ENCODE measurements around the gene MYO16. TPM values are rescaled to one million over a fixed set of nuclear protein-coding genes. Genes with fewer than 3 reads are reported as not detected.
"Not testable (repeated sequence)": the region's sequence is repeated elsewhere in the genome, so short reads cannot be mapped to it uniquely, and the experiment has no call there.

The MYO16 gene
- total and polyA plus RNA-seq, 4 donors: 11.7 to 51.7 (median 21.1) TPM

- no peak overlapping the region for H3K4me3 ChIP-seq (ENCODE audit: low read depth, low read length)
- H3K27ac ChIP-seq (ENCODE audit: low read depth, low read length): no peak overlapping the region
- peak in 1 of 6 donors; percentile 39 for DNase-seq (ENCODE audit: low read depth in 4 of 6, low spot score in 6 of 6)
- WGBS (ENCODE audit: insufficient coverage): 25% methylated on average over 3 of the region's 4 CpGs
- no peaks in the 10 kb centered on the region for H3K4me1 ChIP-seq (ENCODE audit: control insufficient read depth, insufficient read depth, low read length)
- no peaks in the 10 kb centered on the region for H3K36me3 ChIP-seq (ENCODE audit: control insufficient read depth, insufficient read depth, low read length)
- H3K27me3 ChIP-seq (ENCODE audit: control insufficient read depth, insufficient read depth, low read length): no peaks in the 10 kb centered on the region
- no peaks in the 10 kb centered on the region for H3K9me3 ChIP-seq (ENCODE audit: control insufficient read depth, insufficient read depth, low read length)
Observed at GRCh38 chr13:108987517-108987916, 358.1 kb downstream of the MYO16 start.

- Histone ChIP-seq H3K27ac (ENCODE audit: low read depth, low read length) (no peak overlapping the region), H3K9me3 (ENCODE audit: control insufficient read depth, insufficient read depth, low read length) (no peaks in the 10 kb centered on the region), H3K4me1 (ENCODE audit: control insufficient read depth, insufficient read depth, low read length) (no peaks in the 10 kb centered on the region), H3K27me3 (ENCODE audit: control insufficient read depth, insufficient read depth, low read length) (no peaks in the 10 kb centered on the region), H3K36me3 (ENCODE audit: control insufficient read depth, insufficient read depth, low read length) (no peaks in the 10 kb centered on the region), H3K4me3 (ENCODE audit: low read depth, low read length) (no peak overlapping the region)
- DNase-seq (ENCODE audit: low read depth in 4 of 6, low spot score in 6 of 6): no peak
- WGBS (ENCODE audit: insufficient coverage): no CpG with 5 or more reads among the region's 5 CpGs
Observed at GRCh38 chr13:108987944-108988343, 358.5 kb downstream of the MYO16 start.

- not testable (repeated sequence) for H3K27ac ChIP-seq (ENCODE audit: low read depth, low read length); H3K9me3 ChIP-seq (ENCODE audit: control insufficient read depth, insufficient read depth, low read length); DNase-seq (ENCODE audit: low read depth in 4 of 6, low spot score in 6 of 6); H3K27me3 ChIP-seq (ENCODE audit: control insufficient read depth, insufficient read depth, low read length); H3K4me3 ChIP-seq (ENCODE audit: low read depth, low read length); H3K4me1 ChIP-seq (ENCODE audit: control insufficient read depth, insufficient read depth, low read length); H3K36me3 ChIP-seq (ENCODE audit: control insufficient read depth, insufficient read depth, low read length)
- 100% methylated on average over 2 of the region's 3 CpGs for WGBS (ENCODE audit: insufficient coverage)
Observed at GRCh38 chr13:108991416-108991815, 362.0 kb downstream of the MYO16 start.

- WGBS (ENCODE audit: insufficient coverage): no CpG with 5 or more reads among the region's 5 CpGs
Observed at GRCh38 chr13:108993346-108993745, 363.9 kb downstream of the MYO16 start.

GRCh38 chr13:108996430-108996829 is 367.0 kb downstream of the MYO16 start:
- Histone ChIP-seq H3K27me3 (ENCODE audit: control insufficient read depth, insufficient read depth, low read length) (no peaks in the 10 kb centered on the region), H3K27ac (ENCODE audit: low read depth, low read length) (no peak overlapping the region), H3K9me3 (ENCODE audit: control insufficient read depth, insufficient read depth, low read length) (no peaks in the 10 kb centered on the region), H3K36me3 (ENCODE audit: control insufficient read depth, insufficient read depth, low read length) (no peaks in the 10 kb centered on the region), H3K4me3 (ENCODE audit: low read depth, low read length) (no peak overlapping the region), H3K4me1 (ENCODE audit: control insufficient read depth, insufficient read depth, low read length) (no peaks in the 10 kb centered on the region)
- DNase-seq (ENCODE audit: low read depth in 4 of 6, low spot score in 6 of 6): no peak

More at GRCh38 chr13:108993346-108993745, 363.9 kb downstream of the MYO16 start:
- Histone ChIP-seq H3K27ac (ENCODE audit: low read depth, low read length) (no peak overlapping the region), H3K27me3 (ENCODE audit: control insufficient read depth, insufficient read depth, low read length) (no peaks in the 10 kb centered on the region), H3K4me3 (ENCODE audit: low read depth, low read length) (no peak overlapping the region), H3K4me1 (ENCODE audit: control insufficient read depth, insufficient read depth, low read length) (no peaks in the 10 kb centered on the region), H3K9me3 (ENCODE audit: control insufficient read depth, insufficient read depth, low read length) (no peaks in the 10 kb centered on the region), H3K36me3 (ENCODE audit: control insufficient read depth, insufficient read depth, low read length) (no peaks in the 10 kb centered on the region)
- DNase-seq (ENCODE audit: low read depth in 4 of 6, low spot score in 6 of 6): no peak

- Histone ChIP-seq H3K4me1 (ENCODE audit: control insufficient read depth, insufficient read depth, low read length) (no peaks in the 10 kb centered on the region), H3K4me3 (ENCODE audit: low read depth, low read length) (no peak overlapping the region), H3K27me3 (ENCODE audit: control insufficient read depth, insufficient read depth, low read length) (no peaks in the 10 kb centered on the region), H3K9me3 (ENCODE audit: control insufficient read depth, insufficient read depth, low read length) (no peaks in the 10 kb centered on the region), H3K27ac (ENCODE audit: low read depth, low read length) (no peak overlapping the region), H3K36me3 (ENCODE audit: control insufficient read depth, insufficient read depth, low read length) (no peaks in the 10 kb centered on the region)
- no peak for DNase-seq (ENCODE audit: low read depth in 4 of 6, low spot score in 6 of 6)
- WGBS (ENCODE audit: insufficient coverage): no CpG with 5 or more reads among the region's 2 CpGs
Observed at GRCh38 chr13:109000207-109000606, 370.8 kb downstream of the MYO16 start.

GRCh38 chr13:109002934-109003333 is 373.5 kb downstream of the MYO16 start:
- H3K36me3 ChIP-seq (ENCODE audit: control insufficient read depth, insufficient read depth, low read length): no peaks in the 10 kb centered on the region
- no peaks in the 10 kb centered on the region for H3K9me3 ChIP-seq (ENCODE audit: control insufficient read depth, insufficient read depth, low read length)
- H3K27ac ChIP-seq (ENCODE audit: low read depth, low read length): no peak overlapping the region
- H3K4me1 ChIP-seq (ENCODE audit: control insufficient read depth, insufficient read depth, low read length): no peaks in the 10 kb centered on the region
- H3K27me3 ChIP-seq (ENCODE audit: control insufficient read depth, insufficient read depth, low read length): no peaks in the 10 kb centered on the region
- H3K4me3 ChIP-seq (ENCODE audit: low read depth, low read length): no peak overlapping the region
- WGBS (ENCODE audit: insufficient coverage): no CpG with 5 or more reads among the region's 2 CpGs
- DNase-seq (ENCODE audit: low read depth in 4 of 6, low spot score in 6 of 6): no peak

GRCh38 chr13:109007946-109008345 is 378.5 kb downstream of the MYO16 start:
- Histone ChIP-seq H3K4me3 (ENCODE audit: low read depth, low read length) (no peak overlapping the region), H3K4me1 (ENCODE audit: control insufficient read depth, insufficient read depth, low read length) (no peaks in the 10 kb centered on the region), H3K27ac (ENCODE audit: low read depth, low read length) (no peak overlapping the region), H3K9me3 (ENCODE audit: control insufficient read depth, insufficient read depth, low read length) (no peaks in the 10 kb centered on the region), H3K36me3 (ENCODE audit: control insufficient read depth, insufficient read depth, low read length) (no peaks in the 10 kb centered on the region), H3K27me3 (ENCODE audit: control insufficient read depth, insufficient read depth, low read length) (no peaks in the 10 kb centered on the region)
- no CpG with 5 or more reads among the region's 3 CpGs for WGBS (ENCODE audit: insufficient coverage)
- DNase-seq (ENCODE audit: low read depth in 4 of 6, low spot score in 6 of 6): no peak

GRCh38 chr13:109009756-109010155 is 380.3 kb downstream of the MYO16 start:
- Histone ChIP-seq H3K4me3 (ENCODE audit: low read depth, low read length) (no peak overlapping the region), H3K27me3 (ENCODE audit: control insufficient read depth, insufficient read depth, low read length) (no peaks in the 10 kb centered on the region), H3K27ac (ENCODE audit: low read depth, low read length) (no peak overlapping the region), H3K4me1 (ENCODE audit: control insufficient read depth, insufficient read depth, low read length) (no peaks in the 10 kb centered on the region), H3K36me3 (ENCODE audit: control insufficient read depth, insufficient read depth, low read length) (no peaks in the 10 kb centered on the region), H3K9me3 (ENCODE audit: control insufficient read depth, insufficient read depth, low read length) (no peaks in the 10 kb centered on the region)
- 100% methylated on average over 3 of the region's 4 CpGs for WGBS (ENCODE audit: insufficient coverage)
- DNase-seq (ENCODE audit: low read depth in 4 of 6, low spot score in 6 of 6): no peak

- WGBS (ENCODE audit: insufficient coverage): 75% methylated on average over 1 of the region's 1 CpG
- H3K27ac ChIP-seq (ENCODE audit: low read depth, low read length): no peak overlapping the region
- H3K36me3 ChIP-seq (ENCODE audit: control insufficient read depth, insufficient read depth, low read length): no peaks in the 10 kb centered on the region
- H3K27me3 ChIP-seq (ENCODE audit: control insufficient read depth, insufficient read depth, low read length): no peaks in the 10 kb centered on the region
- H3K4me3 ChIP-seq (ENCODE audit: low read depth, low read length): no peak overlapping the region
- no peaks in the 10 kb centered on the region for H3K9me3 ChIP-seq (ENCODE audit: control insufficient read depth, insufficient read depth, low read length)
- no peak for DNase-seq (ENCODE audit: low read depth in 4 of 6, low spot score in 6 of 6)
- H3K4me1 ChIP-seq (ENCODE audit: control insufficient read depth, insufficient read depth, low read length): no peaks in the 10 kb centered on the region
Observed at GRCh38 chr13:109010912-109011311, 381.5 kb downstream of the MYO16 start.
